Lower leg skin (tissue), 4 donors: ENCODE data around the gene PSG11. TPM values are rescaled to one million over a fixed set of nuclear protein-coding genes. Genes with fewer than 3 reads are reported as not detected.
"Not testable (repeated sequence)": the region's sequence is repeated elsewhere in the genome, so short reads cannot be mapped to it uniquely, and the experiment has no call there.

Experiments used
- DNase-seq, 2 donors: peaks; one replicate each; pipeline ENCODE4 v3.0.0-alpha.2; 2019; ENCODE audit warnings: low spot score in 2 of 2
- H3K4me3 ChIP-seq: fragments of 200-600 bp; sonication (generic); 2 replicates; pipeline ENCODE4 v1.5.1; 2017; ENCODE audit warnings: mild to moderate bottlenecking, low read depth; ENCODE audit not compliant: poor library complexity, severe bottlenecking
- CTCF ChIP-seq, 3 donors: fragments of 450-650 bp; IDR thresholded peaks; one replicate each; pipeline ENCODE4 v1.5.1; 2016; ENCODE audit warnings: antibody characterized with exemption in 3 of 3, mild to moderate bottlenecking in 3 of 3, moderate library complexity in 2 of 3
- POLR2A ChIP-seq, 2 donors: fragments of 450-650 bp; IDR thresholded peaks; one replicate each; pipeline ENCODE4 v1.6.1; 2016 to 2017; ENCODE audit warnings: antibody characterized with exemption in 2 of 2, mild to moderate bottlenecking in 1 of 2, moderate library complexity in 1 of 2
- WGBS, 2 donors: methylation state at CpG; one replicate each; pipeline ENCODE4 v1.1.5; 2018; 5-methylcytosine and 5-hydroxymethylcytosine counted together
- intact Hi-C: fragments of 100-400 bp; cut with DNase I; formaldehyde crosslinking; loops from one replicate; pipeline ENCODE4 v1.15.0; 2023; ENCODE audit warnings: low total_unique reads
- total RNA-seq, 4 donors: library from RNA; depleted of rRNA; stranded (reverse); fragments of >200 nt; gene quantifications; one replicate each; pipeline ENCODE4 v1.1.0, GENCODE V29; 2016

Gene PSG11
- total RNA-seq, 4 donors from 2014 or later, result not detected

- intact Hi-C loops, DNase-seq, H3K4me3 ChIP-seq: not testable (repeated sequence)
- 42 to 62% methylated on average over 4 of the region's 4 CpGs for WGBS, 2 donors
Observed at GRCh38 chr19:43021629-43022028, 4.6 kb downstream of the PSG11 start.

- H3K4me3 ChIP-seq, intact Hi-C loops, DNase-seq: not testable (repeated sequence)
Observed at GRCh38 chr19:43019588-43019987, 6.7 kb downstream of the PSG11 start.

GRCh38 chr19:43005841-43006240 is 20.4 kb downstream of the PSG11 start:
- H3K4me3 ChIP-seq, intact Hi-C loops, DNase-seq: not testable (repeated sequence)
- 60 to 65% methylated on average over 4 of the region's 4 CpGs for WGBS, 2 donors

GRCh38 chr19:43004846-43005245 is 21.4 kb downstream of the PSG11 start:
- DNase-seq, H3K4me3 ChIP-seq, intact Hi-C loops: not testable (repeated sequence)
- WGBS, 2 donors, result 57 to 66% methylated on average over 4 of the region's 4 CpGs

GRCh38 chr19:43003634-43004033 is 22.6 kb downstream of the PSG11 start:
- intact Hi-C loops, H3K4me3 ChIP-seq, DNase-seq: not testable (repeated sequence)
- WGBS, 2 donors, result 63 to 75% methylated on average over 1 of the region's 1 CpG

GRCh38 chr19:43002948-43003347 is 23.3 kb downstream of the PSG11 start:
- H3K4me3 ChIP-seq, intact Hi-C loops, DNase-seq: not testable (repeated sequence)
- 31 to 43% methylated on average over 2 of the region's 2 CpGs for WGBS, 2 donors

GRCh38 chr19:42996161-42996560 is 30.1 kb downstream of the PSG11 start:
- WGBS, 2 donors, result 81 to 90% methylated on average over 3 of the region's 3 CpGs
- H3K4me3 ChIP-seq, intact Hi-C loops, DNase-seq: not testable (repeated sequence)

- H3K4me3 ChIP-seq, DNase-seq, intact Hi-C loops: not testable (repeated sequence)
- 78 to 85% methylated on average over 10 of the region's 10 CpGs for WGBS, 2 donors
Observed at GRCh38 chr19:42992029-42992604, 34.2 kb downstream of the PSG11 start.

- no peak for DNase-seq
- intact Hi-C loops, result no loop called here
- TF ChIP-seq POLR2A (IDR thresholded peaks at IDR 0.05) (no peak), CTCF (IDR thresholded peaks at IDR 0.05) (no peak)
- 34 to 53% methylated on average over 7 of the region's 7 CpGs for WGBS, 2 donors
- no peak overlapping the region for H3K4me3 ChIP-seq
Observed at GRCh38 chr19:42989851-42990250, 36.4 kb downstream of the PSG11 start.

- DNase-seq, H3K4me3 ChIP-seq, intact Hi-C loops: not testable (repeated sequence)
- WGBS, 2 donors, result 67 to 71% methylated on average over 4 of the region's 4 CpGs
Observed at GRCh38 chr19:42989186-42989585, 37.1 kb downstream of the PSG11 start.

GRCh38 chr19:42988206-42988605 is 38.1 kb downstream of the PSG11 start:
- DNase-seq, H3K4me3 ChIP-seq, intact Hi-C loops: not testable (repeated sequence)
- WGBS, 2 donors, result 28 to 29% methylated on average over 1 of the region's 1 CpG
